HCT116 (cell line): ENCODE data around the gene FIBCD1.

Experiments
- CBX3 ChIP-seq: IDR thresholded peaks from 2 replicates; pipeline ENCODE4 v1.6.1; 2012; ENCODE audit warnings: low read depth
- CTCF ChIP-seq, 3 experiments: fragments of 200-600 bp in 1 of 3; sonication (generic) in 1 of 3; IDR thresholded peaks in 2 of 3; conservative IDR thresholded peaks in 1 of 3; 2 replicates each; pipeline ENCODE4 v1.5.1; 2012 to 2017; ENCODE audit warnings: low read depth in 2 of 3, low read length in 2 of 3, antibody characterized with exemption in 1 of 3, borderline replicate concordance in 1 of 3, control low read depth in 1 of 3, mild to moderate bottlenecking in 1 of 3, mixed read lengths in 1 of 3, mixed run types in 1 of 3, moderate library complexity in 1 of 3; ENCODE audit not compliant: insufficient read depth in 1 of 3
- ELF1 ChIP-seq: IDR thresholded peaks from 2 replicates; pipeline ENCODE4 v1.6.1; 2012; ENCODE audit warnings: low read depth, borderline replicate concordance
- EZH2 ChIP-seq: fragments of 200-600 bp; sonication (generic); IDR thresholded peaks from 2 replicates; pipeline ENCODE4 v1.6.1; 2017; ENCODE audit warnings: antibody characterized with exemption, mixed run types
- EZH2phosphoT487 ChIP-seq: fragments of 200-600 bp; IDR thresholded peaks from 2 replicates; pipeline ENCODE4 v1.6.1; 2018; ENCODE audit warnings: antibody characterized with exemption, borderline replicate concordance
- POLR2A ChIP-seq: IDR thresholded peaks from 2 replicates; pipeline ENCODE4 v1.7.0; 2011; ENCODE audit warnings: borderline replicate concordance; ENCODE audit not compliant: insufficient read depth, insufficient read length; ENCODE audit errors: extremely low read depth
- POLR2AphosphoS5 ChIP-seq: IDR thresholded peaks from 2 replicates; pipeline ENCODE4 v1.6.1; 2011; ENCODE audit warnings: mild to moderate bottlenecking, low read depth, low read length, moderate library complexity
- REST ChIP-seq: IDR thresholded peaks from 2 replicates; pipeline ENCODE4 v1.6.1; 2012; ENCODE audit warnings: low read depth
- SP1 ChIP-seq: IDR thresholded peaks from 2 replicates; pipeline ENCODE4 v1.6.1; 2012; ENCODE audit warnings: low read depth
- SRF ChIP-seq: IDR thresholded peaks from 2 replicates; pipeline ENCODE4 v1.6.1; 2012; ENCODE audit warnings: low read depth
- TCF7L2 ChIP-seq: IDR thresholded peaks from 2 replicates; pipeline ENCODE4 v1.7.0; 2011; ENCODE audit warnings: borderline replicate concordance, inconsistent platforms; ENCODE audit not compliant: insufficient read depth, insufficient read length; ENCODE audit errors: extremely low read depth
- ZNF274 ChIP-seq: fragments of 200-500 bp; sonication (Bioruptor generic); IDR thresholded peaks from 2 replicates; pipeline ENCODE4 v1.6.1; 2014; ENCODE audit warnings: mild to moderate bottlenecking, low read depth, low read length, inconsistent platforms
- TF ChIP-seq, protein P1 (sequence below): IDR thresholded peaks from 2 replicates; pipeline ENCODE4 v1.6.1; 2011; ENCODE audit warnings: mild to moderate bottlenecking, low read length, moderate library complexity; ENCODE audit not compliant: insufficient replicate concordance; ENCODE audit errors: extremely low read depth
- TF ChIP-seq, protein P2 (sequence below): IDR thresholded peaks from 2 replicates; pipeline ENCODE4 v1.6.1; 2012

DNA sequence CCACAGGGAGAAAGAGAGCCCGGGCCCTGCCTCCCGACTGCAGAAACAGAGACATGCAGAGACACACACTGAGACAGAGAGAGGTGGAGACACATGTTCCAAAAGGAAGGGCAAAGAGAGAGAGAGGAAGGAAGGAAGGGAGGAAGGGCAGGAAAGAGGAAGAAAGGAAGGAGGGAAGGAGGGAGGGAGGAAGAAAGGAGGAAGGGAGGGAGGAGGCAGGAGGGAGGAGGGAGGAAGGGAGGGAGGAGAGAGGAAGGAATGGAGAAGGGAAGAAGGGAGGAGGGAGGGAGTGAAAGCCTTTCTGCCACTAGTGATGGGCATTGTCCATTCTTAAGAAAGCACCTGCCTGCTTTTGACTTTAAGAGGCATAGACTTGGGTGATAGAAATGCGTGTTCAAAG is 31.8 kb upstream of the FIBCD1 start:
- TF ChIP-seq ELF1: no peak
- no peak for TF ChIP-seq POLR2AphosphoS5
- TF ChIP-seq SP1: no peak
- no peak for TF ChIP-seq POLR2A
- no peak for TF ChIP-seq CTCF (IDR thresholded peaks at IDR 0.05 in 2 of 3, conservative IDR thresholded peaks at IDR 0.05 in 1 of 3; ENCODE audit: borderline replicate concordance in 1 of 3, insufficient read depth in 1 of 3, low read depth in 2 of 3, low read length in 2 of 3)
- TF ChIP-seq REST: no peak
- no peak for TF ChIP-seq CBX3
- TF ChIP-seq TCF7L2: no peak
- TF ChIP-seq EZH2: no peak
- no peak for TF ChIP-seq SRF
- TF ChIP-seq, protein P1, sequence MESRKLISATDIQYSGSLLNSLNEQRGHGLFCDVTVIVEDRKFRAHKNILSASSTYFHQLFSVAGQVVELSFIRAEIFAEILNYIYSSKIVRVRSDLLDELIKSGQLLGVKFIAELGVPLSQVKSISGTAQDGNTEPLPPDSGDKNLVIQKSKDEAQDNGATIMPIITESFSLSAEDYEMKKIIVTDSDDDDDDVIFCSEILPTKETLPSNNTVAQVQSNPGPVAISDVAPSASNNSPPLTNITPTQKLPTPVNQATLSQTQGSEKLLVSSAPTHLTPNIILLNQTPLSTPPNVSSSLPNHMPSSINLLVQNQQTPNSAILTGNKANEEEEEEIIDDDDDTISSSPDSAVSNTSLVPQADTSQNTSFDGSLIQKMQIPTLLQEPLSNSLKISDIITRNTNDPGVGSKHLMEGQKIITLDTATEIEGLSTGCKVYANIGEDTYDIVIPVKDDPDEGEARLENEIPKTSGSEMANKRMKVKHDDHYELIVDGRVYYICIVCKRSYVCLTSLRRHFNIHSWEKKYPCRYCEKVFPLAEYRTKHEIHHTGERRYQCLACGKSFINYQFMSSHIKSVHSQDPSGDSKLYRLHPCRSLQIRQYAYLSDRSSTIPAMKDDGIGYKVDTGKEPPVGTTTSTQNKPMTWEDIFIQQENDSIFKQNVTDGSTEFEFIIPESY: no peak
- no peak for TF ChIP-seq ZNF274
- no peak for TF ChIP-seq EZH2phosphoT487
- TF ChIP-seq, protein P2, sequence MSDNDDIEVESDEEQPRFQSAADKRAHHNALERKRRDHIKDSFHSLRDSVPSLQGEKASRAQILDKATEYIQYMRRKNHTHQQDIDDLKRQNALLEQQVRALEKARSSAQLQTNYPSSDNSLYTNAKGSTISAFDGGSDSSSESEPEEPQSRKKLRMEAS: no peak
